Lung (tissue), 12 donors: ENCODE measurements around the gene NT5DC3. TPM values are rescaled to one million over a fixed set of nuclear protein-coding genes. Genes with fewer than 3 reads are reported as not detected.

Experiments used
- ATAC-seq: fragments of 200-7000 bp; cut with Tn5 transposase; one replicate; pipeline ENCODE4 v1.9.1; 2020; ENCODE audit warnings: moderate number of reproducible peaks; ENCODE audit not compliant: insufficient read depth, low FRiP score
- DNase-seq, 3 donors: peaks; one replicate each; pipeline ENCODE4 v3.0.0-alpha.2; 2013 to 2017
- H3K27ac ChIP-seq, 2 donors: one replicate each; pipeline ENCODE4 v1.5.1; 2013; ENCODE audit warnings: mild to moderate bottlenecking in 2 of 2, moderate library complexity in 2 of 2, control low read depth in 1 of 2, inconsistent platforms in 1 of 2, low read depth in 1 of 2, low read length in 1 of 2
- H3K27me3 ChIP-seq, 3 donors: one replicate each; pipeline ENCODE4 v1.5.1; 2013; ENCODE audit warnings: low read length in 2 of 3; ENCODE audit not compliant: control insufficient read depth in 3 of 3, insufficient read depth in 3 of 3
- H3K36me3 ChIP-seq, 4 donors: one replicate each; pipeline ENCODE4 v1.5.1; 2013; ENCODE audit warnings: low read length in 4 of 4, mild to moderate bottlenecking in 1 of 4, moderate library complexity in 1 of 4; ENCODE audit not compliant: control insufficient read depth in 4 of 4, insufficient read depth in 4 of 4
- H3K4me1 ChIP-seq, 5 donors: one replicate each; pipeline ENCODE4 v1.5.1; 2013; ENCODE audit warnings: low read length in 5 of 5, mild to moderate bottlenecking in 2 of 5, moderate library complexity in 1 of 5; ENCODE audit not compliant: control insufficient read depth in 5 of 5, insufficient read depth in 5 of 5
- H3K4me3 ChIP-seq: one replicate; pipeline ENCODE4 v1.5.1; 2013; ENCODE audit warnings: mild to moderate bottlenecking, control low read depth, moderate library complexity
- H3K9ac ChIP-seq, 2 donors: one replicate each; pipeline ENCODE4 v1.5.1; 2013; ENCODE audit warnings: low read length in 2 of 2, control low read depth in 1 of 2; ENCODE audit not compliant: insufficient read depth in 1 of 2
- H3K9me3 ChIP-seq, 4 donors: one replicate each; pipeline ENCODE4 v1.5.1; 2013; ENCODE audit warnings: low read length in 3 of 4, mild to moderate bottlenecking in 1 of 4, moderate library complexity in 1 of 4; ENCODE audit not compliant: control insufficient read depth in 4 of 4, insufficient read depth in 3 of 4
- CTCF ChIP-seq: IDR thresholded peaks from 2 replicates; pipeline ENCODE4 v1.5.1; 2012; ENCODE audit warnings: mild to moderate bottlenecking; ENCODE audit errors: control extremely low read depth, extremely low read depth
- WGBS, 2 donors: extraction: QIAGEN DNeasy Blood & Tissue Kit; methylation state at CpG; one replicate each; pipeline ENCODE4 v1.1.7; 2013; 5-methylcytosine and 5-hydroxymethylcytosine counted together
- polyA plus RNA-seq, 2 donors: library from polyadenylated mRNA; stranded (reverse); fragments of 200-250 nt; gene quantifications; one replicate each; pipeline ENCODE4 v1.2.1, GENCODE V29; 2013
- total RNA-seq, 2 donors: library from RNA; depleted of rRNA in 1 of 2; stranded (reverse); fragments of >200 nt in 1 of 2; gene quantifications; one replicate each; pipeline ENCODE4 v1.2.1, GENCODE V29; 2014 to 2021
- donor health status: control.
- donor health status: control.
- donor health status: Bipolar disorder and iron deficiency.
- donor health status: healthy.
- donor health status: DM: yes; HTN: yes; CAD: no.

The NT5DC3 gene
- total and polyA plus RNA-seq, 4 donors: 0.93 to 12.3 (median 3.6) TPM

- no peak overlapping the region for H3K9ac ChIP-seq
- H3K4me1 ChIP-seq: no peaks in the 10 kb centered on the region
- H3K27me3 ChIP-seq: no peaks in the 10 kb centered on the region
- H3K4me3 ChIP-seq: no peak overlapping the region
- WGBS, 2 donors: 17 to 33% methylated on average over 4 of the region's 4 CpGs
- no peak for ATAC-seq
- no peaks in the 10 kb centered on the region for H3K9me3 ChIP-seq
- no peak overlapping the region for H3K27ac ChIP-seq
- H3K36me3 ChIP-seq: no peaks in the 10 kb centered on the region
- TF ChIP-seq CTCF: peak; percentile 14
- DNase-seq: peak; percentile 20 to 72 (median 53)
These were observed 43.3 kb upstream of the NT5DC3 start for GRCh38 chr12:103884316-103884715.

- 92% methylated on average over 2 of the region's 2 CpGs for WGBS, 2 donors
- no peak for ATAC-seq
These were observed 42.9 kb upstream of the NT5DC3 start for GRCh38 chr12:103883908-103884307.

GRCh38 chr12:103882861-103883596 lies 42.0 kb upstream of the NT5DC3 start:
- 21 to 38% methylated on average over 2 of the region's 2 CpGs for WGBS, 2 donors
- Histone ChIP-seq H3K9ac (no peak overlapping the region), H3K4me1 (no peaks in the 10 kb centered on the region), H3K27ac (no peak overlapping the region), H3K36me3 (no peaks in the 10 kb centered on the region), H3K4me3 (no peak overlapping the region), H3K27me3 (no peaks in the 10 kb centered on the region), H3K9me3 (no peaks in the 10 kb centered on the region)
- no peak for TF ChIP-seq CTCF
- DNase-seq (no peak), ATAC-seq (no peak)

More at GRCh38 chr12:103883908-103884307, 42.9 kb upstream of the NT5DC3 start:
- no peak overlapping the region for H3K4me3 ChIP-seq
- TF ChIP-seq CTCF: no peak
- H3K9me3 ChIP-seq: no peaks in the 10 kb centered on the region
- no peak overlapping the region for H3K27ac ChIP-seq
- no peaks in the 10 kb centered on the region for H3K27me3 ChIP-seq
- H3K4me1 ChIP-seq: no peaks in the 10 kb centered on the region
- no peak for DNase-seq
- H3K36me3 ChIP-seq: no peaks in the 10 kb centered on the region
- H3K9ac ChIP-seq: no peak overlapping the region
